ENCODE data around the gene VASP. TPM values are rescaled to one million over a fixed set of nuclear protein-coding genes. Genes with fewer than 3 reads are reported as not detected.
"Not testable (repeated sequence)": the region's sequence is repeated elsewhere in the genome, so short reads cannot be mapped to it uniquely, and the experiment has no call there.

Gene VASP
- total and polyA plus RNA-seq, 2 donors (not counting 1 experiment from before 2014, with no cell fraction given) = 79.5 to 108 TPM

DNA sequence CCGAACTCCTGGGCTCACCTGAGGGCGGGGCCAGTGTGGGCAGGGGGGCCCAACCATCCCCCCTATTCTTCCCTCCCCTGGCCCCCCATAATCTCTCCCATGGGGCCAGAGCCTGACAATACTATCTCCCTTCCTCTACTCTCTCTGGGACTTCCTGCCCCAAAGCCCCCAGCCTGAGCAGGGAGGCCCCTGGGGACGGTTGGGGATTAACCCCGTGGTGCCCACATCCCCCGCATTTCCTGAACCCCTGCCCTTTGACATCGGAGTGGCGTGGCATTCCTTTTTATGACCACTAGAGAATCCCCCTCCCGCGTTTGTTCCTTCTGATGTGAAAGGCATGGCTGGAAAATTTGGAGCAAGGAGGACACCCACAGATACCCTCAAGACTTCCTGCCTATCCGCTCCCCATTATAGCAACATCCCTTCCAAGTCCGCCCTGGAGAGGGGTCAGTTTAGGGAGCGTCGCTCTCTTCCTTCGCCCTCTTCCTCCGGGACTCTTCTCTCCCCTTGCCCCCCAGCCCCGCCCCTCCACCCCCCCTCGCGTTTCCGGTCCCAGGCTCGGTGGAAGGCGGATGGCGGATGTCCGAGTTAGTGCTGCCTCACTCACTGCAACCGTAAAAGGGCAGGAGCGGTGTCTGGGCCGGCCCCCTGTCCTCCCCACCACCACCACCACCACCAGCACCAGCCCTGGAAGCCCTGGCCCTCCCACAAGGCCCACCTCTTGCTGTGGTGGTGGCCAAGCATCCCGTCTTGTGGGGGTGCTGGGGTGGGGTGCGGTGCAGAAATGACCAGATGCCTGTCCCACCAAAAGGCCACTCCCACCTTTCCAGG is 1.8 kb downstream of the VASP start:
- H3K27me3 Mint-ChIP-seq = no peaks in the 10 kb centered on the region
- H4K20me1 ChIP-seq (ENCODE audit: control insufficient read depth, insufficient read depth, low read length, poor library complexity, severe bottlenecking) = peaks cover 39% of the 10 kb centered on the region
- peaks cover 0 to 3% (median 0%) of the 10 kb centered on the region in 3 donors for H3K9me3 ChIP-seq (ENCODE audit: control extremely low read depth in 1 of 3, control insufficient read depth in 2 of 3, insufficient read depth in 1 of 3, low read length in 2 of 3)
- H3K4me3 Mint-ChIP-seq = peak overlapping the region; percentile 86
- no peak for TF ChIP-seq EZH2 (IDR thresholded peaks at IDR 0.05; ENCODE audit: borderline replicate concordance, insufficient read depth, low read depth, low read length, poor library complexity, severe bottlenecking)
- H3K4me1 ChIP-seq (ENCODE audit: control insufficient read depth in 2 of 2, insufficient read depth in 2 of 2, low read length in 2 of 2) = peaks cover 52 to 61% of the 10 kb centered on the region in 2 donors
- peak overlapping the region; percentile 90 for H3K9ac ChIP-seq (ENCODE audit: low read length)
- H3K9me3 Mint-ChIP-seq (ENCODE audit: insufficient read depth) = no peaks in the 10 kb centered on the region
- H2AFZ ChIP-seq (ENCODE audit: insufficient read depth, low read depth, low read length, poor library complexity, severe bottlenecking) = no peak overlapping the region
- no peaks in the 10 kb centered on the region for H3K27me3 ChIP-seq (replicated peaks in 1 of 4; ENCODE audit: control extremely low read depth in 1 of 4, control insufficient read depth in 3 of 4, insufficient read depth in 4 of 4, low read length in 3 of 4)
- peaks cover 87% of the 10 kb centered on the region for H3K79me2 ChIP-seq (ENCODE audit: control insufficient read depth, insufficient read depth, low read length)
- H3K27ac Mint-ChIP-seq = peak overlapping the region; percentile 82
- peaks cover 61% of the 10 kb centered on the region for H3K4me1 Mint-ChIP-seq
- DNase-seq (peak; percentile 66), ATAC-seq (ENCODE audit: low read depth) (peak; percentile 8)
- H3K4me3 ChIP-seq (ENCODE audit: control extremely low read depth in 1 of 5, extremely low read depth in 1 of 5, insufficient read depth in 1 of 5, low read depth in 2 of 5, low read length in 4 of 5) = peak overlapping the region; percentile 63 to 95 (median 75)
- POLR2A ChIA-PET = interaction anchor here (1.1 kb wide), 2 partner anchors 30 to 75 kb away, joined by 4 to 5 read pairs; partner anchors contain the start of gene OPA3
- intact Hi-C loops (cut with micrococcal nuclease) = loop anchor here (5.0 kb wide), 2 partner anchors 183 to 378 kb away; partner anchors contain the start of genes IRF2BP1, QPCTL and SNRPD2
- WGBS (ENCODE audit: insufficient coverage) = 10% methylated on average over 5 of the region's 28 CpGs
- H3K27ac ChIP-seq (ENCODE audit: low read length in 2 of 2) = peak overlapping the region; percentile 43 to 87
- CTCF ChIA-PET = interaction anchor here (0.6 to 3.4 kb wide), 6 partner anchors 9 to 70 kb away, joined by 3 to 12 read pairs (median 5); no protein-coding TSS in a partner anchor
- H3K4me2 ChIP-seq (replicated peaks; ENCODE audit: low read depth, low read length, poor library complexity, severe bottlenecking) = peak overlapping the region; percentile 84
- H3K36me3 ChIP-seq (replicated peaks in 1 of 2; ENCODE audit: control extremely low read depth in 1 of 2, control insufficient read depth in 1 of 2, extremely low read depth in 1 of 2, insufficient read depth in 2 of 2, low read length in 1 of 2) = no peaks in the 10 kb centered on the region

DNA sequence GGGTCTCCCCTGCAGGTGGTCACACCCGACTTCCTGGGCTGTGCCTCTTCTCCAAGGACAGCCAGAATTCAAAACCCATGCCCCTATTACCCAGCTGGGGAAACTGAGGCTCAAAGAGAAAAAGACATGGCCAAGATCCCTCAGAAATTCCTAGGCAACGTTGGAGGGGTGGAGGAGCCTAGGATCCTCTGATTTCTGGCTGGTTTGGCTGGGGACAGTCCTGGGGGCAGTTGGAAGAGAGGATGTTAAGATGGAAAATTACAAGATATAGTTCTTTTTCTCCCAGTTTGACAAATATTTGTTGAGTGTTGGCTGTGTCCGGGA is 2.4 kb downstream of the VASP start:
- Histone ChIP-seq H3K4me1 (ENCODE audit: control insufficient read depth in 2 of 2, insufficient read depth in 2 of 2, low read length in 2 of 2) (peaks cover 58 to 66% of the 10 kb centered on the region in 2 donors), H3K9ac (ENCODE audit: low read length) (peak overlapping the region; percentile 90), H3K36me3 (replicated peaks in 1 of 2; ENCODE audit: control extremely low read depth in 1 of 2, control insufficient read depth in 1 of 2, extremely low read depth in 1 of 2, insufficient read depth in 2 of 2, low read length in 1 of 2) (no peaks in the 10 kb centered on the region), H4K20me1 (ENCODE audit: control insufficient read depth, insufficient read depth, low read length, poor library complexity, severe bottlenecking) (peaks cover 45% of the 10 kb centered on the region), H3K27me3 (replicated peaks in 1 of 4; ENCODE audit: control extremely low read depth in 1 of 4, control insufficient read depth in 3 of 4, insufficient read depth in 4 of 4, low read length in 3 of 4) (no peaks in the 10 kb centered on the region), H3K79me2 (ENCODE audit: control insufficient read depth, insufficient read depth, low read length) (peaks cover 89% of the 10 kb centered on the region), H3K27ac (ENCODE audit: low read length in 2 of 2) (peak overlapping the region; percentile 20 to 87), H3K4me3 (ENCODE audit: control extremely low read depth in 1 of 5, extremely low read depth in 1 of 5, insufficient read depth in 1 of 5, low read depth in 2 of 5, low read length in 4 of 5) (peak overlapping the region; percentile 58 to 95 (median 75)), H3K4me2 (replicated peaks; ENCODE audit: low read depth, low read length, poor library complexity, severe bottlenecking) (peak overlapping the region; percentile 84), H3K9me3 (ENCODE audit: control extremely low read depth in 1 of 3, control insufficient read depth in 2 of 3, insufficient read depth in 1 of 3, low read length in 2 of 3) (peaks cover 0 to 3% (median 0%) of the 10 kb centered on the region in 3 donors), H2AFZ (ENCODE audit: insufficient read depth, low read depth, low read length, poor library complexity, severe bottlenecking) (no peak overlapping the region)
- no peaks in the 10 kb centered on the region for H3K9me3 Mint-ChIP-seq (ENCODE audit: insufficient read depth)
- ATAC-seq (ENCODE audit: low read depth) = no peak
- H3K4me1 Mint-ChIP-seq = peaks cover 65% of the 10 kb centered on the region
- POLR2A ChIA-PET = no interaction called here
- TF ChIP-seq, protein P1, sequence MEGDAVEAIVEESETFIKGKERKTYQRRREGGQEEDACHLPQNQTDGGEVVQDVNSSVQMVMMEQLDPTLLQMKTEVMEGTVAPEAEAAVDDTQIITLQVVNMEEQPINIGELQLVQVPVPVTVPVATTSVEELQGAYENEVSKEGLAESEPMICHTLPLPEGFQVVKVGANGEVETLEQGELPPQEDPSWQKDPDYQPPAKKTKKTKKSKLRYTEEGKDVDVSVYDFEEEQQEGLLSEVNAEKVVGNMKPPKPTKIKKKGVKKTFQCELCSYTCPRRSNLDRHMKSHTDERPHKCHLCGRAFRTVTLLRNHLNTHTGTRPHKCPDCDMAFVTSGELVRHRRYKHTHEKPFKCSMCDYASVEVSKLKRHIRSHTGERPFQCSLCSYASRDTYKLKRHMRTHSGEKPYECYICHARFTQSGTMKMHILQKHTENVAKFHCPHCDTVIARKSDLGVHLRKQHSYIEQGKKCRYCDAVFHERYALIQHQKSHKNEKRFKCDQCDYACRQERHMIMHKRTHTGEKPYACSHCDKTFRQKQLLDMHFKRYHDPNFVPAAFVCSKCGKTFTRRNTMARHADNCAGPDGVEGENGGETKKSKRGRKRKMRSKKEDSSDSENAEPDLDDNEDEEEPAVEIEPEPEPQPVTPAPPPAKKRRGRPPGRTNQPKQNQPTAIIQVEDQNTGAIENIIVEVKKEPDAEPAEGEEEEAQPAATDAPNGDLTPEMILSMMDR (IDR thresholded peaks at IDR 0.05) = no peak
- no peak for TF ChIP-seq EZH2 (IDR thresholded peaks at IDR 0.05; ENCODE audit: borderline replicate concordance, insufficient read depth, low read depth, low read length, poor library complexity, severe bottlenecking)
- peak overlapping the region; percentile 82 for H3K27ac Mint-ChIP-seq
- peak overlapping the region; percentile 86 for H3K4me3 Mint-ChIP-seq
- WGBS (ENCODE audit: insufficient coverage) = 18% methylated on average over 2 of the region's 3 CpGs
- intact Hi-C loops (cut with micrococcal nuclease) = loop anchor here (5.0 kb wide), 2 partner anchors 183 to 378 kb away; partner anchors contain the start of genes IRF2BP1, QPCTL and SNRPD2
- CTCF ChIA-PET = interaction anchor here (0.6 to 3.4 kb wide), 5 partner anchors 10 to 71 kb away, joined by 3 to 12 read pairs (median 6); no protein-coding TSS in a partner anchor
- no peaks in the 10 kb centered on the region for H3K27me3 Mint-ChIP-seq
- no peak for DNase-seq

DNA sequence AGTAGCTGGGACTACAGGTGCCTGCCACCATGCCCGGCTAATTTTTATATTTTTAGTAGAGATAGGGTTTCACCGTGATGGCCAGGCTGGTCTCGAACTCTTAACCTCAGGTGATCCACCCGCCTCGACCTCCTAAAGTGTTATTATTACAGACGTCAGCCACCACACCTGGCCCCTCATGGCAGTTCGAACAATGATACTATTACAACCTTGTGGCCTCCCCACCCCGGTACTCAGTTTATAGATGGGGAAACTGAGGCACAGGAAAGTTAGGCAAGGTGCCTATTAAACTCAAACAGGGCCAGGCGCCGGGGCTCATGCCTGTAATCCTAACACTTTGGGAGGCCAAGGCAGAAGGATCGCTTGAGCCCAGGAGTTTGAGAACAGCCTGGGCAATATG is 3.1 kb downstream of the VASP start:
- H3K4me2 ChIP-seq (replicated peaks; ENCODE audit: low read depth, low read length, poor library complexity, severe bottlenecking) = peak overlapping the region; percentile 84
- not testable (repeated sequence) for H3K9ac ChIP-seq (ENCODE audit: low read length)
- POLR2A ChIA-PET = interaction anchor here (0.8 kb wide), 1 partner anchor 41 kb away, joined by 3 read pairs; no protein-coding TSS in a partner anchor

More for the DNA sequence above, 3.1 kb downstream of the VASP start:
- H3K4me1 Mint-ChIP-seq = peaks cover 69% of the 10 kb centered on the region
- H3K27me3 ChIP-seq (replicated peaks in 1 of 4; ENCODE audit: control extremely low read depth in 1 of 4, control insufficient read depth in 3 of 4, insufficient read depth in 4 of 4, low read length in 3 of 4); H3K36me3 ChIP-seq (replicated peaks in 1 of 2; ENCODE audit: control extremely low read depth in 1 of 2, control insufficient read depth in 1 of 2, extremely low read depth in 1 of 2, insufficient read depth in 2 of 2, low read length in 1 of 2); H3K9me3 ChIP-seq (ENCODE audit: control extremely low read depth in 1 of 3, control insufficient read depth in 2 of 3, insufficient read depth in 1 of 3, low read length in 2 of 3); H3K27me3 Mint-ChIP-seq; H2AFZ ChIP-seq (ENCODE audit: insufficient read depth, low read depth, low read length, poor library complexity, severe bottlenecking); DNase-seq; intact Hi-C loops (cut with micrococcal nuclease); ATAC-seq (ENCODE audit: low read depth); H3K9me3 Mint-ChIP-seq (ENCODE audit: insufficient read depth): not testable (repeated sequence)
- CTCF ChIA-PET = interaction anchor here (0.6 to 3.4 kb wide), 5 partner anchors 11 to 107 kb away, joined by 3 to 12 read pairs (median 6); no protein-coding TSS in a partner anchor
- Histone ChIP-seq H4K20me1 (ENCODE audit: control insufficient read depth, insufficient read depth, low read length, poor library complexity, severe bottlenecking) (peaks cover 50% of the 10 kb centered on the region), H3K79me2 (ENCODE audit: control insufficient read depth, insufficient read depth, low read length) (peaks cover 88% of the 10 kb centered on the region), H3K4me1 (ENCODE audit: control insufficient read depth in 2 of 2, insufficient read depth in 2 of 2, low read length in 2 of 2) (peaks cover 65 to 72% of the 10 kb centered on the region in 2 donors), H3K4me3 (ENCODE audit: control extremely low read depth in 1 of 5, extremely low read depth in 1 of 5, insufficient read depth in 1 of 5, low read depth in 2 of 5, low read length in 4 of 5) (peak overlapping the region in 1 of 5 experiments; percentile 58), H3K27ac (ENCODE audit: low read length in 2 of 2) (peak overlapping the region in 1 of 2 donors; percentile 63)
- H3K4me3 Mint-ChIP-seq = peak overlapping the region; percentile 86
- peak overlapping the region; percentile 87 for H3K27ac Mint-ChIP-seq
- WGBS (ENCODE audit: insufficient coverage) = 93% methylated on average over 3 of the region's 11 CpGs
